ENCODE data around the gene C4orf50. TPM values are rescaled to one million over a fixed set of nuclear protein-coding genes. Genes with fewer than 3 reads are reported as not detected.

C4orf50 gene
- total RNA-seq, 1 donor from 2014 or later: 0.16 TPM

GRCh38 chr4:5881340-5881739 is 136.9 kb downstream of the C4orf50 start:
- Histone ChIP-seq H3K4me3 (ENCODE audit: insufficient read depth, low read depth, low read length) (no peak overlapping the region), H4K20me1 (ENCODE audit: insufficient read depth, low read length) (peaks cover 94% of the 10 kb centered on the region), H3K27me3 (ENCODE audit: insufficient read depth, low read length) (peaks cover 13% of the 10 kb centered on the region), H3K36me3 (ENCODE audit: insufficient read depth, low read length) (no peaks in the 10 kb centered on the region), H3K9ac (ENCODE audit: low read length) (no peak overlapping the region), H3K4me2 (ENCODE audit: low read length) (no peak overlapping the region), H3K27ac (ENCODE audit: low read depth, low read length) (no peak overlapping the region), H2AFZ (ENCODE audit: low read depth, low read length) (no peak overlapping the region), H3K4me1 (ENCODE audit: insufficient read depth, low read length) (no peaks in the 10 kb centered on the region), H3K79me2 (ENCODE audit: insufficient read depth, low read length) (peaks cover 86% of the 10 kb centered on the region), H3K9me3 (ENCODE audit: insufficient read depth, low read depth, low read length) (no peaks in the 10 kb centered on the region)
- DNase-seq (ENCODE audit: low read depth) (no peak), FAIRE-seq (no peak)
- TF ChIP-seq EZH2 (IDR thresholded peaks at IDR 0.05; ENCODE audit: insufficient read depth, low read length): no peak
- TF ChIP-seq CTCF (IDR thresholded peaks at IDR 0.05; ENCODE audit: insufficient read depth, low read depth, low read length): no peak
- Mint-ChIP-seq H3K4me3 (ENCODE audit: unreplicated experiment) (no peak overlapping the region), H3K4me1 (ENCODE audit: low read depth, unreplicated experiment) (peaks cover 1% of the 10 kb centered on the region), H3K27me3 (ENCODE audit: low read depth, unreplicated experiment) (no peaks in the 10 kb centered on the region), H3K36me3 (ENCODE audit: low read depth, unreplicated experiment) (peaks cover 2% of the 10 kb centered on the region), H3K27ac (ENCODE audit: unreplicated experiment) (no peak overlapping the region), H3K9me3 (ENCODE audit: unreplicated experiment) (no peaks in the 10 kb centered on the region)

- Mint-ChIP-seq H3K9me3 (ENCODE audit: unreplicated experiment) (peaks cover 2% of the 10 kb centered on the region), H3K4me3 (ENCODE audit: unreplicated experiment) (no peak overlapping the region), H3K36me3 (ENCODE audit: low read depth, unreplicated experiment) (peaks cover 2% of the 10 kb centered on the region), H3K27me3 (ENCODE audit: low read depth, unreplicated experiment) (no peaks in the 10 kb centered on the region), H3K27ac (ENCODE audit: unreplicated experiment) (no peak overlapping the region), H3K4me1 (ENCODE audit: low read depth, unreplicated experiment) (peaks cover 18% of the 10 kb centered on the region)
- H3K9ac ChIP-seq (ENCODE audit: low read length): no peak overlapping the region
- DNase-seq (ENCODE audit: low read depth) (no peak), FAIRE-seq (no peak)
- H4K20me1 ChIP-seq (ENCODE audit: insufficient read depth, low read length): peaks cover 93% of the 10 kb centered on the region
- no peak overlapping the region for H3K4me3 ChIP-seq (ENCODE audit: insufficient read depth, low read depth, low read length)
- no peaks in the 10 kb centered on the region for H3K9me3 ChIP-seq (ENCODE audit: insufficient read depth, low read depth, low read length)
- no peaks in the 10 kb centered on the region for H3K36me3 ChIP-seq (ENCODE audit: insufficient read depth, low read length)
- H3K4me2 ChIP-seq (ENCODE audit: low read length): no peak overlapping the region
- peaks cover 6% of the 10 kb centered on the region for H3K27me3 ChIP-seq (ENCODE audit: insufficient read depth, low read length)
- H3K4me1 ChIP-seq (ENCODE audit: insufficient read depth, low read length): peaks cover 6% of the 10 kb centered on the region
- no peak overlapping the region for H2AFZ ChIP-seq (ENCODE audit: low read depth, low read length)
- no peak overlapping the region for H3K27ac ChIP-seq (ENCODE audit: low read depth, low read length)
- TF ChIP-seq EZH2 (IDR thresholded peaks at IDR 0.05; ENCODE audit: insufficient read depth, low read length) (no peak), CTCF (IDR thresholded peaks at IDR 0.05; ENCODE audit: insufficient read depth, low read depth, low read length) (no peak)
- peaks cover 63% of the 10 kb centered on the region for H3K79me2 ChIP-seq (ENCODE audit: insufficient read depth, low read length)
Observed at GRCh38 chr4:5878359-5878758, 139.9 kb downstream of the C4orf50 start.

- Histone ChIP-seq H3K36me3 (ENCODE audit: insufficient read depth, low read length) (no peaks in the 10 kb centered on the region), H2AFZ (ENCODE audit: low read depth, low read length) (no peak overlapping the region), H3K9me3 (ENCODE audit: insufficient read depth, low read depth, low read length) (no peaks in the 10 kb centered on the region), H3K27ac (ENCODE audit: low read depth, low read length) (no peak overlapping the region), H3K4me1 (ENCODE audit: insufficient read depth, low read length) (peaks cover 6% of the 10 kb centered on the region), H3K4me3 (ENCODE audit: insufficient read depth, low read depth, low read length) (no peak overlapping the region), H4K20me1 (ENCODE audit: insufficient read depth, low read length) (peaks cover 96% of the 10 kb centered on the region), H3K4me2 (ENCODE audit: low read length) (no peak overlapping the region), H3K27me3 (ENCODE audit: insufficient read depth, low read length) (peaks cover 6% of the 10 kb centered on the region), H3K79me2 (ENCODE audit: insufficient read depth, low read length) (peaks cover 63% of the 10 kb centered on the region), H3K9ac (ENCODE audit: low read length) (no peak overlapping the region)
- TF ChIP-seq CTCF (IDR thresholded peaks at IDR 0.05; ENCODE audit: insufficient read depth, low read depth, low read length) (no peak), EZH2 (IDR thresholded peaks at IDR 0.05; ENCODE audit: insufficient read depth, low read length) (no peak)
- Mint-ChIP-seq H3K27me3 (ENCODE audit: low read depth, unreplicated experiment) (no peaks in the 10 kb centered on the region), H3K27ac (ENCODE audit: unreplicated experiment) (no peak overlapping the region), H3K36me3 (ENCODE audit: low read depth, unreplicated experiment) (peaks cover 4% of the 10 kb centered on the region), H3K9me3 (ENCODE audit: unreplicated experiment) (peaks cover 3% of the 10 kb centered on the region), H3K4me3 (ENCODE audit: unreplicated experiment) (no peak overlapping the region), H3K4me1 (ENCODE audit: low read depth, unreplicated experiment) (peaks cover 18% of the 10 kb centered on the region)
- FAIRE-seq (no peak), DNase-seq (ENCODE audit: low read depth) (no peak)
Observed at GRCh38 chr4:5877392-5877791, 140.8 kb downstream of the C4orf50 start.

All from astrocyte (in vitro differentiated cells and primary cell).